ENCODE results near the gene CSH2.
"Not testable (repeated sequence)": the region's sequence is repeated elsewhere in the genome, so short reads cannot be mapped to it uniquely, and the experiment has no call there.

Gene CSH2

GRCh38 chr17:63915753-63916152, 42.3 kb upstream of the CSH2 start:
- not testable (repeated sequence) for H3K9me3 ChIP-seq (ENCODE audit: control insufficient read depth, low read length); H3K4me1 ChIP-seq (ENCODE audit: control insufficient read depth, insufficient read depth, low read length); H3K27ac ChIP-seq (ENCODE audit: insufficient read depth, low read depth, low read length, poor library complexity, severe bottlenecking); H3K36me3 ChIP-seq (ENCODE audit: control insufficient read depth, insufficient read depth, low read length); H3K27me3 ChIP-seq (ENCODE audit: control insufficient read depth, insufficient read depth, low read length, poor library complexity, severe bottlenecking); H3K4me3 ChIP-seq (ENCODE audit: insufficient read depth, low read depth, low read length)
- 92 to 93% methylated on average over 10 of the region's 10 CpGs for WGBS, 2 experiments

- no peaks in the 10 kb centered on the region for H3K9me3 ChIP-seq (ENCODE audit: control insufficient read depth, low read length)
- H3K27me3 ChIP-seq (ENCODE audit: control insufficient read depth, insufficient read depth, low read length, poor library complexity, severe bottlenecking) = no peaks in the 10 kb centered on the region
- H3K4me3 ChIP-seq (ENCODE audit: insufficient read depth, low read depth, low read length) = no peak overlapping the region
- WGBS, 2 experiments = 86 to 94% methylated on average over 7 of the region's 7 CpGs
- no peaks in the 10 kb centered on the region for H3K4me1 ChIP-seq (ENCODE audit: control insufficient read depth, insufficient read depth, low read length)
- no peak overlapping the region for H3K27ac ChIP-seq (ENCODE audit: insufficient read depth, low read depth, low read length, poor library complexity, severe bottlenecking)
- H3K36me3 ChIP-seq (ENCODE audit: control insufficient read depth, insufficient read depth, low read length) = no peaks in the 10 kb centered on the region
These were observed 41.0 kb upstream of the CSH2 start for GRCh38 chr17:63914471-63914870.

GRCh38 chr17:63911657-63912100, 38.2 kb upstream of the CSH2 start:
- Histone ChIP-seq H3K4me3 (ENCODE audit: insufficient read depth, low read depth, low read length) (no peak overlapping the region), H3K4me1 (ENCODE audit: control insufficient read depth, insufficient read depth, low read length) (no peaks in the 10 kb centered on the region), H3K27ac (ENCODE audit: insufficient read depth, low read depth, low read length, poor library complexity, severe bottlenecking) (no peak overlapping the region), H3K36me3 (ENCODE audit: control insufficient read depth, insufficient read depth, low read length) (no peaks in the 10 kb centered on the region), H3K9me3 (ENCODE audit: control insufficient read depth, low read length) (no peaks in the 10 kb centered on the region), H3K27me3 (ENCODE audit: control insufficient read depth, insufficient read depth, low read length, poor library complexity, severe bottlenecking) (no peaks in the 10 kb centered on the region)
- WGBS, 2 experiments = 46% methylated on average over 8 of the region's 8 CpGs

- H3K4me3 ChIP-seq (ENCODE audit: insufficient read depth, low read depth, low read length) = no peak within 1 kb of the TSS
- no peaks in the 10 kb centered on the region for H3K36me3 ChIP-seq (ENCODE audit: control insufficient read depth, insufficient read depth, low read length)
- WGBS, 2 experiments = 79 to 87% methylated on average over 13 to 15 of the region's 15 CpGs
- no peaks in the 10 kb centered on the region for H3K27me3 ChIP-seq (ENCODE audit: control insufficient read depth, insufficient read depth, low read length, poor library complexity, severe bottlenecking)
- H3K4me1 ChIP-seq (ENCODE audit: control insufficient read depth, insufficient read depth, low read length) = no peaks in the 10 kb centered on the region
- no peaks in the 10 kb centered on the region for H3K9me3 ChIP-seq (ENCODE audit: control insufficient read depth, low read length)
- no peak within 1 kb of the TSS for H3K27ac ChIP-seq (ENCODE audit: insufficient read depth, low read depth, low read length, poor library complexity, severe bottlenecking)
These were observed 37.7 kb upstream of the CSH2 start, which contains the start of gene CSHL1 for GRCh38 chr17:63911041-63911635. Gene CSHL1, minus strand, starts transcription at chr17:63911258. Its CDS starts 62 bp downstream, at chr17:63911196.

- Histone ChIP-seq H3K4me1 (ENCODE audit: control insufficient read depth, insufficient read depth, low read length) (no peaks in the 10 kb centered on the region), H3K9me3 (ENCODE audit: control insufficient read depth, low read length) (no peaks in the 10 kb centered on the region), H3K4me3 (ENCODE audit: insufficient read depth, low read depth, low read length) (no peak overlapping the region), H3K36me3 (ENCODE audit: control insufficient read depth, insufficient read depth, low read length) (no peaks in the 10 kb centered on the region), H3K27ac (ENCODE audit: insufficient read depth, low read depth, low read length, poor library complexity, severe bottlenecking) (no peak overlapping the region), H3K27me3 (ENCODE audit: control insufficient read depth, insufficient read depth, low read length, poor library complexity, severe bottlenecking) (no peaks in the 10 kb centered on the region)
- WGBS, 2 experiments = 85 to 86% methylated on average over 14 of the region's 14 CpGs
These were observed 36.6 kb upstream of the CSH2 start for GRCh38 chr17:63910096-63910495.

GRCh38 chr17:63909586-63909985, 36.1 kb upstream of the CSH2 start:
- H3K4me1 ChIP-seq (ENCODE audit: control insufficient read depth, insufficient read depth, low read length); H3K9me3 ChIP-seq (ENCODE audit: control insufficient read depth, low read length); H3K36me3 ChIP-seq (ENCODE audit: control insufficient read depth, insufficient read depth, low read length); H3K4me3 ChIP-seq (ENCODE audit: insufficient read depth, low read depth, low read length); H3K27ac ChIP-seq (ENCODE audit: insufficient read depth, low read depth, low read length, poor library complexity, severe bottlenecking); H3K27me3 ChIP-seq (ENCODE audit: control insufficient read depth, insufficient read depth, low read length, poor library complexity, severe bottlenecking): not testable (repeated sequence)
- 94 to 95% methylated on average over 9 to 10 of the region's 10 CpGs for WGBS, 2 experiments

- H3K9me3 ChIP-seq (ENCODE audit: control insufficient read depth, low read length) = not testable (repeated sequence)
- 77 to 90% methylated on average over 6 to 9 of the region's 12 CpGs for WGBS, 2 experiments
These were observed 33.8 kb upstream of the CSH2 start for GRCh38 chr17:63907161-63907778.

GRCh38 chr17:63904796-63905195, 31.3 kb upstream of the CSH2 start:
- WGBS, 2 experiments = 88 to 90% methylated on average over 8 of the region's 8 CpGs
- H3K4me3 ChIP-seq (ENCODE audit: insufficient read depth, low read depth, low read length); H3K27me3 ChIP-seq (ENCODE audit: control insufficient read depth, insufficient read depth, low read length, poor library complexity, severe bottlenecking); H3K36me3 ChIP-seq (ENCODE audit: control insufficient read depth, insufficient read depth, low read length); H3K4me1 ChIP-seq (ENCODE audit: control insufficient read depth, insufficient read depth, low read length); H3K9me3 ChIP-seq (ENCODE audit: control insufficient read depth, low read length); H3K27ac ChIP-seq (ENCODE audit: insufficient read depth, low read depth, low read length, poor library complexity, severe bottlenecking): not testable (repeated sequence)

More at GRCh38 chr17:63907161-63907778, 33.8 kb upstream of the CSH2 start:
- not testable (repeated sequence) for H3K4me1 ChIP-seq (ENCODE audit: control insufficient read depth, insufficient read depth, low read length); H3K36me3 ChIP-seq (ENCODE audit: control insufficient read depth, insufficient read depth, low read length); H3K27me3 ChIP-seq (ENCODE audit: control insufficient read depth, insufficient read depth, low read length, poor library complexity, severe bottlenecking); H3K4me3 ChIP-seq (ENCODE audit: insufficient read depth, low read depth, low read length); H3K27ac ChIP-seq (ENCODE audit: insufficient read depth, low read depth, low read length, poor library complexity, severe bottlenecking)

GRCh38 chr17:63903787-63904201, 30.3 kb upstream of the CSH2 start:
- not testable (repeated sequence) for H3K27me3 ChIP-seq (ENCODE audit: control insufficient read depth, insufficient read depth, low read length, poor library complexity, severe bottlenecking); H3K9me3 ChIP-seq (ENCODE audit: control insufficient read depth, low read length); H3K36me3 ChIP-seq (ENCODE audit: control insufficient read depth, insufficient read depth, low read length); H3K27ac ChIP-seq (ENCODE audit: insufficient read depth, low read depth, low read length, poor library complexity, severe bottlenecking); H3K4me1 ChIP-seq (ENCODE audit: control insufficient read depth, insufficient read depth, low read length); H3K4me3 ChIP-seq (ENCODE audit: insufficient read depth, low read depth, low read length)
- WGBS, 2 experiments = 54 to 56% methylated on average over 5 of the region's 5 CpGs

- not testable (repeated sequence) for H3K9me3 ChIP-seq (ENCODE audit: control insufficient read depth, low read length); H3K27ac ChIP-seq (ENCODE audit: insufficient read depth, low read depth, low read length, poor library complexity, severe bottlenecking); H3K36me3 ChIP-seq (ENCODE audit: control insufficient read depth, insufficient read depth, low read length); H3K4me1 ChIP-seq (ENCODE audit: control insufficient read depth, insufficient read depth, low read length); H3K27me3 ChIP-seq (ENCODE audit: control insufficient read depth, insufficient read depth, low read length, poor library complexity, severe bottlenecking); H3K4me3 ChIP-seq (ENCODE audit: insufficient read depth, low read depth, low read length)
- 92% methylated on average over 2 of the region's 2 CpGs for WGBS, 2 experiments
These were observed 28.5 kb upstream of the CSH2 start for GRCh38 chr17:63901971-63902370.

Measured in ectodermal cell (in vitro differentiated cells).